Measurements from ENCODE around the gene ADSL. TPM values are rescaled to one million over a fixed set of nuclear protein-coding genes. Genes with fewer than 3 reads are reported as not detected.

The ADSL gene
- total RNA-seq, 1 donor from 2014 or later, result 74.1 TPM

- Mint-ChIP-seq H3K4me3 (ENCODE audit: unreplicated experiment) (no peak overlapping the region), H3K27ac (ENCODE audit: unreplicated experiment) (no peak overlapping the region), H3K4me1 (ENCODE audit: unreplicated experiment) (peaks cover 2% of the 10 kb centered on the region), H3K9me3 (ENCODE audit: unreplicated experiment) (no peaks in the 10 kb centered on the region), H3K36me3 (ENCODE audit: unreplicated experiment) (peaks cover 51% of the 10 kb centered on the region), H3K27me3 (ENCODE audit: unreplicated experiment) (no peaks in the 10 kb centered on the region)
- no peak for TF ChIP-seq CTCF (IDR thresholded peaks at IDR 0.05)
- DNase-seq (ENCODE audit: extremely low spot score, unreplicated experiment), result no peak
Observed at GRCh38 chr22:40322818-40323447, 23.4 kb upstream of the ADSL start.

DNA sequence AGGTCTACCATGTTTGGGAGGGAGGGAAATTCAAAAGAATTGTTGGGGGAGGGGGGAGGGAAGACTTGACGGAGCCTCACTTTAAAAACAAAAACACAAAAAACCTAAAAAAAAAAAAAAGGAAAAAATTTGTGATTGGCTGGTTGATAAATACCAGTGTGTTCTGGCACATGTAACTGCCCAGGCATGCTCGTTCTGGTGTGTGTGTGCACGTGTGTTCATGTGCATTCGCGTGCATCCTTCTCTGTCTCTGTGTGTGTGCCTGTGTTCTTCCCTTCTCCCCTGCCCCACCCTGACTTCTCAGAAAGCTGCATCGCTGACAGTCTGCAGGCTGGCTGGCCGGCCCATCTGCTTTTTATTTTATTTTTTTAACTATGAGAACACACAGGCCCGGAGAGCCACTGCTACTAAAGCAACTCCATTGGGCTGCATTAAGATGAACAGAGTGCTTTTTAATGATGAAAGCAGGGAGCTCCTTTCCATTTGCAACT, 22.6 kb upstream of the ADSL start:
- Mint-ChIP-seq H3K36me3 (ENCODE audit: unreplicated experiment) (peaks cover 48% of the 10 kb centered on the region), H3K27me3 (ENCODE audit: unreplicated experiment) (no peaks in the 10 kb centered on the region), H3K4me1 (ENCODE audit: unreplicated experiment) (peaks cover 2% of the 10 kb centered on the region), H3K27ac (ENCODE audit: unreplicated experiment) (no peak overlapping the region), H3K4me3 (ENCODE audit: unreplicated experiment) (no peak overlapping the region), H3K9me3 (ENCODE audit: unreplicated experiment) (no peaks in the 10 kb centered on the region)
- TF ChIP-seq CTCF (IDR thresholded peaks at IDR 0.05), result no peak
- DNase-seq (ENCODE audit: extremely low spot score, unreplicated experiment), result no peak

- Mint-ChIP-seq H3K27me3 (ENCODE audit: unreplicated experiment) (no peaks in the 10 kb centered on the region), H3K27ac (ENCODE audit: unreplicated experiment) (no peak overlapping the region), H3K4me3 (ENCODE audit: unreplicated experiment) (no peak overlapping the region), H3K4me1 (ENCODE audit: unreplicated experiment) (peaks cover 2% of the 10 kb centered on the region), H3K9me3 (ENCODE audit: unreplicated experiment) (no peaks in the 10 kb centered on the region), H3K36me3 (ENCODE audit: unreplicated experiment) (peaks cover 44% of the 10 kb centered on the region)
- DNase-seq (ENCODE audit: extremely low spot score, unreplicated experiment), result no peak
- no peak for TF ChIP-seq CTCF (IDR thresholded peaks at IDR 0.05)
Observed at GRCh38 chr22:40324468-40325305, 21.6 kb upstream of the ADSL start.

- H3K36me3 Mint-ChIP-seq (ENCODE audit: unreplicated experiment), result peaks cover 46% of the 10 kb centered on the region
- DNase-seq (ENCODE audit: extremely low spot score, unreplicated experiment), result no peak
- no peak overlapping the region for H3K4me3 Mint-ChIP-seq (ENCODE audit: unreplicated experiment)
- no peak for TF ChIP-seq CTCF (IDR thresholded peaks at IDR 0.05)
- no peak overlapping the region for H3K27ac Mint-ChIP-seq (ENCODE audit: unreplicated experiment)
- no peaks in the 10 kb centered on the region for H3K27me3 Mint-ChIP-seq (ENCODE audit: unreplicated experiment)
- no peaks in the 10 kb centered on the region for H3K9me3 Mint-ChIP-seq (ENCODE audit: unreplicated experiment)
- peaks cover 2% of the 10 kb centered on the region for H3K4me1 Mint-ChIP-seq (ENCODE audit: unreplicated experiment)
Observed at GRCh38 chr22:40325315-40325714, 21.0 kb upstream of the ADSL start.
